ENCODE data around the gene ELP2. TPM values are rescaled to one million over a fixed set of nuclear protein-coding genes. Genes with fewer than 3 reads are reported as not detected.

Gene ELP2
- total RNA-seq, 1 donor from 2014 or later = 96.2 TPM

- H3K27me3 Mint-ChIP-seq (ENCODE audit: unreplicated experiment) = no peaks in the 10 kb centered on the region
- DNase-seq = no peak
- no peaks in the 10 kb centered on the region for H3K9me3 Mint-ChIP-seq (ENCODE audit: unreplicated experiment)
- H3K36me3 Mint-ChIP-seq (ENCODE audit: unreplicated experiment) = no peaks in the 10 kb centered on the region
- TF ChIP-seq, protein P1, sequence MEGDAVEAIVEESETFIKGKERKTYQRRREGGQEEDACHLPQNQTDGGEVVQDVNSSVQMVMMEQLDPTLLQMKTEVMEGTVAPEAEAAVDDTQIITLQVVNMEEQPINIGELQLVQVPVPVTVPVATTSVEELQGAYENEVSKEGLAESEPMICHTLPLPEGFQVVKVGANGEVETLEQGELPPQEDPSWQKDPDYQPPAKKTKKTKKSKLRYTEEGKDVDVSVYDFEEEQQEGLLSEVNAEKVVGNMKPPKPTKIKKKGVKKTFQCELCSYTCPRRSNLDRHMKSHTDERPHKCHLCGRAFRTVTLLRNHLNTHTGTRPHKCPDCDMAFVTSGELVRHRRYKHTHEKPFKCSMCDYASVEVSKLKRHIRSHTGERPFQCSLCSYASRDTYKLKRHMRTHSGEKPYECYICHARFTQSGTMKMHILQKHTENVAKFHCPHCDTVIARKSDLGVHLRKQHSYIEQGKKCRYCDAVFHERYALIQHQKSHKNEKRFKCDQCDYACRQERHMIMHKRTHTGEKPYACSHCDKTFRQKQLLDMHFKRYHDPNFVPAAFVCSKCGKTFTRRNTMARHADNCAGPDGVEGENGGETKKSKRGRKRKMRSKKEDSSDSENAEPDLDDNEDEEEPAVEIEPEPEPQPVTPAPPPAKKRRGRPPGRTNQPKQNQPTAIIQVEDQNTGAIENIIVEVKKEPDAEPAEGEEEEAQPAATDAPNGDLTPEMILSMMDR (IDR thresholded peaks at IDR 0.05; ENCODE audit: partially characterized antibody, unreplicated experiment) = peak; percentile 57
- H3K4me1 Mint-ChIP-seq (ENCODE audit: low read depth, unreplicated experiment) = no peaks in the 10 kb centered on the region
- no peak overlapping the region for H3K27ac Mint-ChIP-seq (ENCODE audit: unreplicated experiment)
- H3K4me3 Mint-ChIP-seq (ENCODE audit: unreplicated experiment) = no peak overlapping the region
These were observed 33.7 kb upstream of the ELP2 start for GRCh38 chr18:36095936-36096519.

GRCh38 chr18:36096955-36097354 lies 32.7 kb upstream of the ELP2 start:
- Mint-ChIP-seq H3K9me3 (ENCODE audit: unreplicated experiment) (peaks cover 3% of the 10 kb centered on the region), H3K27me3 (ENCODE audit: unreplicated experiment) (no peaks in the 10 kb centered on the region), H3K36me3 (ENCODE audit: unreplicated experiment) (peaks cover 5% of the 10 kb centered on the region), H3K4me3 (ENCODE audit: unreplicated experiment) (no peak overlapping the region), H3K4me1 (ENCODE audit: low read depth, unreplicated experiment) (no peaks in the 10 kb centered on the region), H3K27ac (ENCODE audit: unreplicated experiment) (no peak overlapping the region)
- no peak for DNase-seq
- TF ChIP-seq, protein P1 (IDR thresholded peaks at IDR 0.05; ENCODE audit: partially characterized antibody, unreplicated experiment) = no peak

DNA sequence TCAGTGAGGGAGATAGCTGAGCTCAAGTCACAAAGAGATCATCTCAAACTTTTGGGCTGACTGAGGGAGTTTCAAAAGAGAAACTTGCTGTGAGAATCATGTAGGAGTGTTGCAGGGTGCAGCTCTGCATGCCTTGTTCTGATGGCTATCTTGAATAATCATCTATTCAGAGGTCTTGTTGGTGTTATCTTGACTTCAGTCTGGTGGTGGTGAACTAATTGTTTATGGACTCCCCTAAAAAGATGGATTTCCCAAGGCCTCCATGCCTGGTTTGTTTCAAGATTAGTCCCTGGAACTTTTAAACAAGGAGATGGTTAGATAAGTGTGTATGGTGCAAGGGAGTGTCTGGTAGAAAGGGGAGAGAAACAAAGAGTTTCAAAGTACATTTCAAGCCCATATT lies 30.4 kb upstream of the ELP2 start:
- Mint-ChIP-seq H3K4me1 (ENCODE audit: low read depth, unreplicated experiment) (no peaks in the 10 kb centered on the region), H3K27ac (ENCODE audit: unreplicated experiment) (no peak overlapping the region), H3K9me3 (ENCODE audit: unreplicated experiment) (peaks cover 7% of the 10 kb centered on the region), H3K4me3 (ENCODE audit: unreplicated experiment) (no peak overlapping the region), H3K36me3 (ENCODE audit: unreplicated experiment) (peaks cover 25% of the 10 kb centered on the region), H3K27me3 (ENCODE audit: unreplicated experiment) (no peaks in the 10 kb centered on the region)
- TF ChIP-seq, protein P1 (IDR thresholded peaks at IDR 0.05; ENCODE audit: partially characterized antibody, unreplicated experiment) = no peak
- no peak for DNase-seq

DNA sequence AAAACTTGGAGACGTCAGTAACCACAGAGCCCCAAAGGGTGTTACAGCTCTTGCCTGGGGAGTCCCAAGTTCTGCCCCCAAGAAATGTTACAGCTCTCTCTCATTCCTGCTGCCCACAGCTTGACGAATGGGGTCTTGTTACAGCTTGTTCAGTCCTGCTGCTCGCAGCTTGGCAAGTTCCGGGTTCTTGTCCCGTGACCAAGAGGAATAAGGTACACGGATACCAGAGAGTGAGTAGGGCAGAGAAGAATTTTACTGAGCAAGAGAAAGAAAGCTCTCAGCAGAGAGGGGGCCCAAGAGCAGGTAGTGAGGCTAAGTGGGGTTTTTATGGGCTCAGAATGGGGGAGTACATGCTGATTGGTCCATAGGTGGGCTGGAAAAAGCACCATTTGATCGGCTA lies 27.8 kb upstream of the ELP2 start:
- Mint-ChIP-seq H3K27me3 (ENCODE audit: unreplicated experiment) (no peaks in the 10 kb centered on the region), H3K4me1 (ENCODE audit: low read depth, unreplicated experiment) (no peaks in the 10 kb centered on the region), H3K4me3 (ENCODE audit: unreplicated experiment) (no peak overlapping the region), H3K36me3 (ENCODE audit: unreplicated experiment) (peaks cover 25% of the 10 kb centered on the region), H3K27ac (ENCODE audit: unreplicated experiment) (no peak overlapping the region), H3K9me3 (ENCODE audit: unreplicated experiment) (peaks cover 7% of the 10 kb centered on the region)
- DNase-seq = no peak
- TF ChIP-seq, protein P1 (IDR thresholded peaks at IDR 0.05; ENCODE audit: partially characterized antibody, unreplicated experiment) = no peak

DNA sequence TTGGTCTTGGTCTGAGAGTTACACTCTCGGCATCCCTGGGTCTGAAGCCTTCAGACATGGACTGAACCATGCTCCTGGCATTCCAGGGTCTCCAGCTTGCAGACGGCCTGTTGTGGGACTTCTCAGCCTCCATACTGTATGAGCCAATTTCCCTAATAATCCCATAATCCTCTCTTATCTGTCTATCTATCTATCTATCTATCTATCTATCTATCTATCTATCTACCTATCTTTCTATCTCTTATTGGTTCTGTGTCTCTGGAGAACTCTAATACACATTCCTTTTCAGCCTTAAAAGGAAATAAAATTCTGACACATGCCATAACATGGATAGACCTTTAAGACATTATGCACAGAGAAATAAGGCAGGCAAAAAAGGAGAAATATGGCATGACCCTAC lies 24.9 kb upstream of the ELP2 start:
- TF ChIP-seq, protein P1 (IDR thresholded peaks at IDR 0.05; ENCODE audit: partially characterized antibody, unreplicated experiment) = no peak
- no peak for DNase-seq
- Mint-ChIP-seq H3K4me3 (ENCODE audit: unreplicated experiment) (no peak overlapping the region), H3K9me3 (ENCODE audit: unreplicated experiment) (peaks cover 7% of the 10 kb centered on the region), H3K27ac (ENCODE audit: unreplicated experiment) (no peak overlapping the region), H3K36me3 (ENCODE audit: unreplicated experiment) (peaks cover 25% of the 10 kb centered on the region), H3K27me3 (ENCODE audit: unreplicated experiment) (no peaks in the 10 kb centered on the region), H3K4me1 (ENCODE audit: low read depth, unreplicated experiment) (no peaks in the 10 kb centered on the region)
